22Rv1 (cell line): ENCODE data around the gene LDOC1.
"Not testable (repeated sequence)": the region's sequence is repeated elsewhere in the genome, so short reads cannot be mapped to it uniquely, and the experiment has no call there.

Experiments
- H3K27ac ChIP-seq: fragments of 450-650 bp; 2 replicates; pipeline ENCODE4 v1.5.1; 2017
- CTCF ChIP-seq: fragments of 450-650 bp; IDR thresholded peaks from 2 replicates; pipeline ENCODE4 v1.5.1; 2017; ENCODE audit warnings: mild to moderate bottlenecking
- ZFX ChIP-seq: fragments of 450-650 bp; IDR thresholded peaks from 2 replicates; pipeline ENCODE4 v1.6.1; 2017; ENCODE audit warnings: antibody characterized with exemption, borderline replicate concordance

The LDOC1 gene

GRCh38 chrX:141183000-141183399 is 6.1 kb upstream of the LDOC1 start:
- TF ChIP-seq ZFX (no peak), CTCF (no peak)
- no peak overlapping the region for H3K27ac ChIP-seq

- TF ChIP-seq CTCF: no peak
- no peak for TF ChIP-seq ZFX
- H3K27ac ChIP-seq: no peak overlapping the region
Observed at GRCh38 chrX:141180851-141181250, 3.9 kb upstream of the LDOC1 start.

GRCh38 chrX:141175786-141176185 is 1.1 kb downstream of the LDOC1 start:
- no peak overlapping the region for H3K27ac ChIP-seq
- no peak for TF ChIP-seq CTCF
- no peak for TF ChIP-seq ZFX

- no peak overlapping the region for H3K27ac ChIP-seq
- TF ChIP-seq ZFX (no peak), CTCF (no peak)
Observed at GRCh38 chrX:141164406-141164805, 12.5 kb downstream of the LDOC1 start.

GRCh38 chrX:141158084-141158483 is 18.8 kb downstream of the LDOC1 start:
- no peak for TF ChIP-seq ZFX
- TF ChIP-seq CTCF: no peak
- H3K27ac ChIP-seq: no peak overlapping the region

GRCh38 chrX:141155231-141155630 is 21.7 kb downstream of the LDOC1 start:
- not testable (repeated sequence) for H3K27ac ChIP-seq

- no peak for TF ChIP-seq CTCF
- no peak for TF ChIP-seq ZFX
- no peak overlapping the region for H3K27ac ChIP-seq
Observed at GRCh38 chrX:141142946-141143345, 34.0 kb downstream of the LDOC1 start.

- TF ChIP-seq ZFX: no peak
- no peak for TF ChIP-seq CTCF
- no peak overlapping the region for H3K27ac ChIP-seq
Observed at GRCh38 chrX:141133272-141133671, 43.7 kb downstream of the LDOC1 start.
